GM18867 (cell line): Measurements from ENCODE around the gene GEMIN4.
"Not testable (repeated sequence)": the region's sequence is repeated elsewhere in the genome, so short reads cannot be mapped to it uniquely, and the experiment has no call there.

Experiments
- ATAC-seq: cut with Tn5 transposase; IDR thresholded peaks from one replicate; pipeline ENCODE4 v1.9.1; 2021; ENCODE audit warnings: mild to moderate bottlenecking, moderate library complexity; ENCODE audit not compliant: unreplicated experiment

The GEMIN4 gene

DNA sequence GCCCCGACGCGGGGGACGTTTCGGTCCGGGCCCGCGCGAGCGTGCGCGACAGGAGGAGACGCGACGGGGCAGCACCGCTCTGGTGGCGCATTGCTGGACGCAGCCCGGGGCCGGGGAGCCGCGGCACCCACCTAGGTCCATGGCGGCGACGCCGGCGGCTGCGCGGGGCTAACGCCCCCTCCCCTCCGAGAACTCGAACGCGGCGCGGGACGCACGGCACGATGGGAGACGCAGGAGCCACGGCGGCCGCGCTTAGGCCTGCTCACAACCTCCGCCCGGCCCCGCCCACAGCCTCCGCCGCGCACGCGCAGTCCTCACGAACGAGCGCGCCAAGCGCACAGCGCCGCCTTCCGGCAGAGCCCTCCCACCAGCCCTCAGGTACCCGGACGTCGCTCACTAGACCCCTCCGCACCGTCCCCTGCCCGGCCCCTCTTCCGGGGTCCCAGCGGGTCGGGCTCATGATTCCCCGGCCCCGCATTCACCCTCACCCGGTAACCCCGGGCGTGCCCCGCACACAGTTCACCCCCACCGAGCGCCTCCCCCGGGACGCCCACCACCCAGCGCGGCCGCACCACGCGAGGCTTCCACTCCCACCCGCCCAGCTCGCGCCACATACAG, at the start of gene GEMIN4:
Gene GEMIN4 (minus strand): TSS at position 263 of the 618 bp plus-strand sequence. CDS start 122 bp downstream, at position 141.
- ATAC-seq: peak; percentile 82

DNA sequence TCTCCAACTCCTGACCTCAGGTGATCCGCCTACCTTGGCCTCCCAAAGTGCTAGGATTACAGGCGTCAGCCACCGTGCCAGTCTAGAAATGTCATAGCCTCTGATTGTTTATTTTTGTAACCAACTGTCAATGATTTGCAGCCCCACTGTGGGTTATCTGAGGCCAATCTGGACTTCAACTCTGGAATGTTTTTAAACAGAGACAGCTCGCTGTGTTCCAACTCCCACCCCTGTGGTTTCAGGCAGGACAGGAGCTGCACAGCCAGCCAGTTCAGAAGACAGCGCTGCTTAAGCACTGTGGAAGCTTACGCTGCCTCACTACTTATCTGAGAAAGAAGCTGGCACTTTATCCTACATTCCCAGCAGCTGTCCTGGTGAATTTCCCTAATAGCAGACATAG, 49.6 kb upstream of the GEMIN4 start:
- no peak for ATAC-seq

GRCh38 chr17:800446-801242, 48.6 kb upstream of the GEMIN4 start:
- no peak for ATAC-seq

GRCh38 chr17:799261-799660, 47.2 kb upstream of the GEMIN4 start:
- no peak for ATAC-seq

- ATAC-seq: no peak
These were observed 46.2 kb upstream of the GEMIN4 start for GRCh38 chr17:798246-798645.

- no peak for ATAC-seq
These were observed 45.3 kb upstream of the GEMIN4 start for GRCh38 chr17:797236-797840.

DNA sequence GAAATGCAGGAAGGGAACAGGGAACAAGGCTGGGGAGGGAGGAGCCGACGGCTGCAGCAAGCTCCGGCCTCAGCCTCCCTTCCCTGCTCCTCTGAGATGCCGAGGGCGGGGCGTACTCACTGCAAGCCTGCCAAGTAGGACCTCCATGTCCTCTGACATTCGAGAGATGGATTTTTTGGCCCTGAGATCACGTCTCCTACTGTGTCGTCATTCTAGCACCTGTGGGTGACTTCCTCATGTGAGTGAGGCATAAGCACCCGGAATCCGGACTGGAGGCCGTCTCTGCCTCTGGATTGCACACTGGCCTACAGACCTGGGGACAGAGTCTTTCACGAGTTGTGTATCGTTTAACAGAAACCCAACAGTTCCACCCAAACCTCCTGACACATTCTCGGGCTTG, 44.5 kb upstream of the GEMIN4 start:
- no peak for ATAC-seq

GRCh38 chr17:795721-796120, 43.7 kb upstream of the GEMIN4 start:
- no peak for ATAC-seq

GRCh38 chr17:795276-795675, 43.2 kb upstream of the GEMIN4 start:
- ATAC-seq: no peak

- ATAC-seq: no peak
These were observed 42.8 kb upstream of the GEMIN4 start for GRCh38 chr17:794876-795275.

DNA sequence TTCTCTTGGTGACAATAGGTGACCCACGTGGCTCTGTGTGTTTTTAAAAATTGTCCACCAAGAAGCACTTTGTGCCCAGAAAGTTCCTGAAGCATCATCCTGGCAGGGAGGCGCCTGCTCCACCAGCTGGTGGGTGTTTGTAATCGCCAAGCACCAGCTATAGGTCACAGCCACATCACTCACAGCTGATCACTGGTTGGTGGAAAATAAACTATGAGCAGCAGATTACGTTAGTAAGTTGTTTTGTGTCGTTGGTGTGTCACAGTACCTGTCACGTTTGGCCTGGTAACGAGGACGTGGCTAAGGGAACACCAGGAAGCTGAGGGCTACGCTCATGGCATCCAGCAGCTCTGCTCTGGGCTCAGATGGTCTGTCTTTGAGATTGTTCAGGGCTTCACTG, 40.2 kb upstream of the GEMIN4 start:
- ATAC-seq: no peak

- no peak for ATAC-seq
These were observed 39.8 kb upstream of the GEMIN4 start for GRCh38 chr17:791829-792228.

GRCh38 chr17:790874-791247, 38.8 kb upstream of the GEMIN4 start:
- not testable (repeated sequence) for ATAC-seq

DNA sequence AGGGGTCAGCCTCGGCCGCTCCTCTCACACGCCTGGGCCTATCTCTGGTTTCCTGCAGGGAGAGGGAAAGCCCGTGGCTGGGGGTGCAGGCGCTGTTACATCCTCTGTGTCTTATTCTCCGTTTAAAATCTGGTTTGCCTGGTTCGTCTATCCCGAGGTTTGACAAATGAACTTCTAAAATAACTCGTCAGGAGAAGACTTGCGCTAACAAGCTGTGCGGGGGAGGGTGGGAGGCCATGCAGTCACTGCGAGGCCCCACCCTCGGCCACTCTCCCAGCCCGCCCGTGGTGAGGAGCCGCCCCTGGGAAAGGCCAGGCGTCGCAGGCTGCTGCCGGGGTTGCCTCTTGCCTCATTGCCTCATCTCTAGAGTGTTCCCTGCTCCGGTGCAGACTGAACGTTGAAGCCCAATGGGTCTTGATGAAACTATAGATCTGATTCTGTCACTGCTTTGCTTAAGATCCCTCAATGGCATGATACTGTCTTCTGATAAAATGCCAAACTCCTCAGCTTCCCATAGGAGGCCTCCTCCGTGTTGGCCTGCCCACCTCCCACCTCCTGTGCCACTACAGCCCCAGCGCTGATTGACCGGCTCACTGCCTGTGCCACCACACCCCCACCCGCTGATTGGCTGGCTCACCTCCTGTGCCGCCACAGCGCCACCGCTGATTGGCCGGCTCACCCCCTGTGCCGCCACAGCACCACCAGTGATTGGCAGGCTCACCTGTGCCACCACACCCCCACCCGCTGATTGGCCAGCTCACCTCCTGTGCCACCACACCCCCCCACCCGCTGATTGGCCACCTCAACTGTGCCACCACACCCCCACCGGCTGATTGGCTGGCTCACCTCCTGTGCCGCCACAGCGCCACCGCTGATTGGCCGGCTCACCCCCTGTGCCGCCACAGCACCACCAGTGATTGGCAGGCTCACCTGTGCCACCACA, 38.1 kb upstream of the GEMIN4 start:
- ATAC-seq: not testable (repeated sequence)

GRCh38 chr17:789160-789840, 37.2 kb upstream of the GEMIN4 start:
- ATAC-seq: no peak

DNA sequence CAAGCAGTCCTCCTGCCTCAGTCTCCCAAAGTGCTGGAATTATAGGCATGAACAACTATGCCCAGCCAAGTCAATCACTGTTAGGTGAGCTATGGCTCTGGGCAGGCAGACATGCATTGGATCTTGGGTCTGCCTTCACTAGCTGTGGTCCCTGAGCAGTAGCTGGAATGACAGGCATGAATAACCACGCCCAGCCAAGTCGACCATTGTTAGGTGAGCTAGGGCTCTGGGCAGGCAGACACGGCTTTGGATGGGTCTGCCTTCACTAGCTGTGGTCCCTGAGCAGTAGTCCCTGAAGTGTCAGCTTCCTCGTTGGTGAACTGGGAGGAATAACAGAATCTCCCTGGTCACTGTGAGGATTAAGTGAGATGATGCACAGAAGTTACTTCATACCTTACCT, 36.5 kb upstream of the GEMIN4 start:
- no peak for ATAC-seq

DNA sequence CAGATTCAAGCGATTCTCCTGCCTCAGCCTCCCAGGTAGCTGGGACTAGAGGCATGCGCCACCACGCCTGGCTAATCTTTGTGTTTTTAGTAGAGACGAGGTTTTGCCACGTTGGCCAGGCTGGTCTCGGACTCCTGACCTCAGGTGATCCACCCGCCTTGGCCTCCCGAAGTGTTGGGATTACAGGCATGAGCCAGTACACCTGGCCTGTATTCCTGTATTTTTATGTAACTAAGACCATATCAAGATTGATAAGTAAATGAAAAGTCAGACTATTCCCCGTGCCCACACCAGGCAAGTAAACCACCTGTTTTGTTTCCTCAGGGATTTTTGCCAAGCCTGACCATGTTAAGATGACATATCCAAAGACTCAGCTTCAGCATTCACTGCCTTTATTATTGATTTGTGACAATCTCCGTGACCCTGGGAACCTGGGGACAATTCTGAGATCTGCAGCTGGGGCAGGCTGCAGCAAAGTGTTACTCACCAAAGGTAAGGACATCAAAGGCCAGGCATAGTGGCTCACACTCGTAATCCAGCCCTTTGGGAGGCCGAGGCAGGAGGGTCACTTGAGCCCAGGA, 35.7 kb upstream of the GEMIN4 start:
- ATAC-seq: no peak

GRCh38 chr17:785901-786300, 33.8 kb upstream of the GEMIN4 start:
- not testable (repeated sequence) for ATAC-seq

GRCh38 chr17:784143-784542, 32.1 kb upstream of the GEMIN4 start:
- ATAC-seq: no peak
